Osteocyte (in vitro differentiated cells): ENCODE data around the gene BIRC7. TPM values are rescaled to one million over a fixed set of nuclear protein-coding genes. Genes with fewer than 3 reads are reported as not detected.

Experiments
- DNase-seq: peaks from one replicate; pipeline ENCODE4 v3.0.0; 2021; ENCODE audit warnings: mixed read lengths; ENCODE audit not compliant: unreplicated experiment; ENCODE audit errors: extremely low spot score
- H3K27ac Mint-ChIP-seq: one replicate; pipeline ENCODE4 v1.8.0; 2021; ENCODE audit warnings: mild to moderate bottlenecking, mixed read lengths; ENCODE audit not compliant: unreplicated experiment
- H3K27me3 Mint-ChIP-seq: one replicate; pipeline ENCODE4 v1.8.0; 2021; ENCODE audit warnings: mixed read lengths; ENCODE audit not compliant: unreplicated experiment
- H3K36me3 Mint-ChIP-seq: one replicate; pipeline ENCODE4 v1.8.0; 2021; ENCODE audit warnings: mixed read lengths; ENCODE audit not compliant: unreplicated experiment
- H3K4me1 Mint-ChIP-seq: one replicate; pipeline ENCODE4 v1.8.0; 2021; ENCODE audit warnings: mixed read lengths; ENCODE audit not compliant: unreplicated experiment
- H3K4me3 Mint-ChIP-seq: one replicate; pipeline ENCODE4 v1.8.0; 2021; ENCODE audit warnings: mild to moderate bottlenecking, moderate library complexity, mixed read lengths; ENCODE audit not compliant: unreplicated experiment
- H3K9me3 Mint-ChIP-seq: one replicate; pipeline ENCODE4 v1.8.0; 2021; ENCODE audit warnings: mixed read lengths; ENCODE audit not compliant: unreplicated experiment
- CTCF ChIP-seq: fragments of 200-600 bp; sonication (generic); IDR thresholded peaks from 2 replicates; pipeline ENCODE4 v1.5.0; 2021; ENCODE audit warnings: antibody characterized with exemption, mild to moderate bottlenecking, moderate library complexity
- total RNA-seq: library from RNA; stranded (reverse); gene quantifications from 2 replicates; pipeline ENCODE4 v1.2.1, GENCODE V29; 2021

BIRC7 gene
- total RNA-seq, 1 donor from 2014 or later: not detected

- no peaks in the 10 kb centered on the region for H3K27me3 Mint-ChIP-seq
- no peak for DNase-seq
- peaks cover 22% of the 10 kb centered on the region for H3K36me3 Mint-ChIP-seq
- no peaks in the 10 kb centered on the region for H3K9me3 Mint-ChIP-seq
- no peaks in the 10 kb centered on the region for H3K4me1 Mint-ChIP-seq
- no peak overlapping the region for H3K4me3 Mint-ChIP-seq
- TF ChIP-seq CTCF: no peak
- no peak overlapping the region for H3K27ac Mint-ChIP-seq
Observed at GRCh38 chr20:63283397-63284082, 47.8 kb downstream of the BIRC7 start.

GRCh38 chr20:63284083-63284440 lies 48.4 kb downstream of the BIRC7 start:
- DNase-seq: no peak
- Mint-ChIP-seq H3K27me3 (no peaks in the 10 kb centered on the region), H3K36me3 (peaks cover 22% of the 10 kb centered on the region), H3K9me3 (no peaks in the 10 kb centered on the region), H3K4me3 (no peak overlapping the region), H3K27ac (no peak overlapping the region), H3K4me1 (no peaks in the 10 kb centered on the region)
- no peak for TF ChIP-seq CTCF

- Mint-ChIP-seq H3K4me1 (no peaks in the 10 kb centered on the region), H3K4me3 (no peak overlapping the region), H3K9me3 (no peaks in the 10 kb centered on the region), H3K36me3 (peaks cover 22% of the 10 kb centered on the region), H3K27me3 (no peaks in the 10 kb centered on the region), H3K27ac (no peak overlapping the region)
- DNase-seq: no peak
- TF ChIP-seq CTCF: no peak
Observed at GRCh38 chr20:63284544-63284949, 48.8 kb downstream of the BIRC7 start.

- H3K4me3 Mint-ChIP-seq: no peak overlapping the region
- no peak for DNase-seq
- no peaks in the 10 kb centered on the region for H3K27me3 Mint-ChIP-seq
- H3K36me3 Mint-ChIP-seq: peaks cover 20% of the 10 kb centered on the region
- TF ChIP-seq CTCF: no peak
- H3K27ac Mint-ChIP-seq: no peak overlapping the region
- H3K9me3 Mint-ChIP-seq: no peaks in the 10 kb centered on the region
- H3K4me1 Mint-ChIP-seq: no peaks in the 10 kb centered on the region
Observed at GRCh38 chr20:63284981-63285524, 49.3 kb downstream of the BIRC7 start.

GRCh38 chr20:63285636-63286615 lies 50.2 kb downstream of the BIRC7 start:
- no peak for DNase-seq
- Mint-ChIP-seq H3K9me3 (no peaks in the 10 kb centered on the region), H3K27ac (no peak overlapping the region), H3K4me1 (no peaks in the 10 kb centered on the region), H3K36me3 (peaks cover 17% of the 10 kb centered on the region), H3K4me3 (no peak overlapping the region), H3K27me3 (no peaks in the 10 kb centered on the region)
- no peak for TF ChIP-seq CTCF
